ENCODE data around the gene NCOA1. TPM values are rescaled to one million over a fixed set of nuclear protein-coding genes. Genes with fewer than 3 reads are reported as not detected.

NCOA1 gene
- polyA plus RNA-seq, 3 donors: 7.3 to 30.2 (median 10.2) TPM

GRCh38 chr2:24497685-24498084 lies 6.6 kb downstream of the NCOA1 start:
- peaks cover 99% of the 10 kb centered on the region for H4K20me1 ChIP-seq (ENCODE audit: insufficient read depth, low read length)
- no peak overlapping the region for H3K4me3 Mint-ChIP-seq

GRCh38 chr2:24498121-24498520 lies 7.1 kb downstream of the NCOA1 start:
- H3K4me2 ChIP-seq (replicated peaks; ENCODE audit: extremely low read depth, low read length, poor library complexity, severe bottlenecking): no peak overlapping the region
- intact Hi-C loops (cut with micrococcal nuclease): no loop called here
- no peak overlapping the region for H3K27ac ChIP-seq (ENCODE audit: low read depth in 1 of 2, low read length in 2 of 2)
- no peak overlapping the region for H3K4me3 ChIP-seq (replicated peaks in 1 of 3; ENCODE audit: low read depth in 2 of 3, low read length in 3 of 3)
- peaks cover 0 to 2% of the 10 kb centered on the region in 2 donors for H3K36me3 Mint-ChIP-seq
- no peak overlapping the region for H3K27ac Mint-ChIP-seq
- peaks cover 0 to 3% (median 0%) of the 10 kb centered on the region in 3 donors for H3K27me3 Mint-ChIP-seq (ENCODE audit: low read depth in 3 of 3)
- no peaks in the 10 kb centered on the region for H3K9me3 Mint-ChIP-seq
- H3K9ac ChIP-seq (ENCODE audit: insufficient read depth, low read length, poor library complexity, severe bottlenecking): no peak overlapping the region
- no peak for DNase-seq
- no peak overlapping the region for H3K4me3 Mint-ChIP-seq
- peaks cover 19 to 20% of the 10 kb centered on the region in 2 donors for H3K4me1 ChIP-seq (ENCODE audit: control insufficient read depth in 1 of 2, insufficient read depth in 2 of 2, low read length in 2 of 2)
- no CpG with 5 or more reads among the region's 4 CpGs for WGBS (ENCODE audit: insufficient coverage)
- TF ChIP-seq, protein P1, sequence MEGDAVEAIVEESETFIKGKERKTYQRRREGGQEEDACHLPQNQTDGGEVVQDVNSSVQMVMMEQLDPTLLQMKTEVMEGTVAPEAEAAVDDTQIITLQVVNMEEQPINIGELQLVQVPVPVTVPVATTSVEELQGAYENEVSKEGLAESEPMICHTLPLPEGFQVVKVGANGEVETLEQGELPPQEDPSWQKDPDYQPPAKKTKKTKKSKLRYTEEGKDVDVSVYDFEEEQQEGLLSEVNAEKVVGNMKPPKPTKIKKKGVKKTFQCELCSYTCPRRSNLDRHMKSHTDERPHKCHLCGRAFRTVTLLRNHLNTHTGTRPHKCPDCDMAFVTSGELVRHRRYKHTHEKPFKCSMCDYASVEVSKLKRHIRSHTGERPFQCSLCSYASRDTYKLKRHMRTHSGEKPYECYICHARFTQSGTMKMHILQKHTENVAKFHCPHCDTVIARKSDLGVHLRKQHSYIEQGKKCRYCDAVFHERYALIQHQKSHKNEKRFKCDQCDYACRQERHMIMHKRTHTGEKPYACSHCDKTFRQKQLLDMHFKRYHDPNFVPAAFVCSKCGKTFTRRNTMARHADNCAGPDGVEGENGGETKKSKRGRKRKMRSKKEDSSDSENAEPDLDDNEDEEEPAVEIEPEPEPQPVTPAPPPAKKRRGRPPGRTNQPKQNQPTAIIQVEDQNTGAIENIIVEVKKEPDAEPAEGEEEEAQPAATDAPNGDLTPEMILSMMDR (IDR thresholded peaks at IDR 0.05): no peak
- no peaks in the 10 kb centered on the region for H3K27me3 ChIP-seq (ENCODE audit: control insufficient read depth in 2 of 2, insufficient read depth in 2 of 2, low read length in 2 of 2)
- H3K4me1 Mint-ChIP-seq: peaks cover 34% of the 10 kb centered on the region
- H4K20me1 ChIP-seq (ENCODE audit: insufficient read depth, low read length): peaks cover 99% of the 10 kb centered on the region
- H2AFZ ChIP-seq (ENCODE audit: insufficient read depth, low read depth, low read length, poor library complexity, severe bottlenecking): no peak overlapping the region
- no peaks in the 10 kb centered on the region for H3K9me3 ChIP-seq (replicated peaks in 1 of 2; ENCODE audit: control insufficient read depth in 1 of 2, insufficient read depth in 1 of 2, low read length in 2 of 2)
- H3K79me2 ChIP-seq (ENCODE audit: insufficient read depth, low read length): peaks cover 100% of the 10 kb centered on the region
- H3K36me3 ChIP-seq (replicated peaks in 1 of 2; ENCODE audit: control insufficient read depth in 1 of 2, insufficient read depth in 2 of 2, low read length in 2 of 2): no peaks in the 10 kb centered on the region

More at GRCh38 chr2:24497685-24498084, 6.6 kb downstream of the NCOA1 start:
- H3K36me3 Mint-ChIP-seq: peaks cover 0 to 2% of the 10 kb centered on the region in 2 donors
- H3K27ac ChIP-seq (ENCODE audit: low read depth in 1 of 2, low read length in 2 of 2): no peak overlapping the region
- no peak overlapping the region for H3K4me2 ChIP-seq (replicated peaks; ENCODE audit: extremely low read depth, low read length, poor library complexity, severe bottlenecking)
- no peak overlapping the region for H3K9ac ChIP-seq (ENCODE audit: insufficient read depth, low read length, poor library complexity, severe bottlenecking)
- TF ChIP-seq, protein P1 (IDR thresholded peaks at IDR 0.05): no peak
- H3K27ac Mint-ChIP-seq: no peak overlapping the region
- intact Hi-C loops (cut with micrococcal nuclease): no loop called here
- H3K27me3 ChIP-seq (ENCODE audit: control insufficient read depth in 2 of 2, insufficient read depth in 2 of 2, low read length in 2 of 2): no peaks in the 10 kb centered on the region
- H3K9me3 ChIP-seq (replicated peaks in 1 of 2; ENCODE audit: control insufficient read depth in 1 of 2, insufficient read depth in 1 of 2, low read length in 2 of 2): no peaks in the 10 kb centered on the region
- H3K4me1 Mint-ChIP-seq: peaks cover 38% of the 10 kb centered on the region
- no peaks in the 10 kb centered on the region for H3K9me3 Mint-ChIP-seq
- no peak overlapping the region for H2AFZ ChIP-seq (ENCODE audit: insufficient read depth, low read depth, low read length, poor library complexity, severe bottlenecking)
- H3K36me3 ChIP-seq (replicated peaks in 1 of 2; ENCODE audit: control insufficient read depth in 1 of 2, insufficient read depth in 2 of 2, low read length in 2 of 2): no peaks in the 10 kb centered on the region
- peaks cover 23 to 25% of the 10 kb centered on the region in 2 donors for H3K4me1 ChIP-seq (ENCODE audit: control insufficient read depth in 1 of 2, insufficient read depth in 2 of 2, low read length in 2 of 2)
- H3K4me3 ChIP-seq (replicated peaks in 1 of 3; ENCODE audit: low read depth in 2 of 3, low read length in 3 of 3): no peak overlapping the region
- peaks cover 0 to 3% (median 0%) of the 10 kb centered on the region in 3 donors for H3K27me3 Mint-ChIP-seq (ENCODE audit: low read depth in 3 of 3)
- DNase-seq: no peak
- H3K79me2 ChIP-seq (ENCODE audit: insufficient read depth, low read length): peaks cover 100% of the 10 kb centered on the region

Data from CD14-positive monocyte (primary cell).